ENCODE measurements around the gene RAP1A.
"Not testable (repeated sequence)": the region's sequence is repeated elsewhere in the genome, so short reads cannot be mapped to it uniquely, and the experiment has no call there.

RAP1A gene

DNA sequence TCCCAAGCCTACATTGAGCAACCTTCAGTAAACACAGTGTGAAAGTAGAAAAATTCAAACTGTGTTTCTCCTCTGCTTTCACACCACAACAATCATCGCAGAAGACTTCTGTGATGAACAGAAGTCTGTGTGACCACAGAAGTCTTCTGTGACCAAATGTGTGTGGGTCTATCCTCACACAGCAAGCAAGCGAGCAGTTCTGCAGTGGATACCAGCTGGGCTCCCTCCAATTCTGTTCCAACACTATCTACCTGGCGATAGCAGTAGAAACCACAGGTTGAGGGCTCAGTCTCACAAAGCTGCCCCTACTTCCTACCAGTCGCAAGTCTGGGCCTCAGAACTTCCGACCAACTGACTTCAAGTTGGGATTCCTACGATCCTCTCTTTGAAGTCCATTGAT is 21.0 kb upstream of the RAP1A start:
- no peak for DNase-seq (ENCODE audit: low read depth)

- DNase-seq (ENCODE audit: low read depth) = no peak
Observed at GRCh38 chr1:111599781-111600693, 19.6 kb upstream of the RAP1A start.

DNA sequence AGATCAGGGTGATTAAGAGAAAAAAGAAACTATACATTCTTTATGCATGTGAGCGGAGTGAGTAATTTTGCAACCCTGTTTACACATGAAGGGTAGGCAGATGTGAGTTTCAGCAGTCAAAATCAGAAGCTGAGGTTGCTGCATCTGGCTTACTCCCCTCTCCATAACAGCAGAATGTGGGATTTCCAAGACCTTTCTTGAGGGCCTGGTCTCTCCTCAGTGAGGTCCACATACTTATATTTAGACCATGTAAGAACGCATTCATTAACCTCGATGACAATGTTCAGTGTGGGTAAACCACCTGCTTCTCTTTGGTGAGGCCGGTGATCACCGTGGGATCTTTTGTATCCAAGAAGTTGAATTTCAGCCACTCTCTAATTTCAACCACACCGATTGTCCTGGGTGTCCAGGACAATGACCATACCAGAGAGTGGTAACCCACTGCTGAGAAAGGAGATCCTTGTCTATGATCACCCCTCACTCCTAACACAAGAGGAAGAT is 18.7 kb upstream of the RAP1A start:
- DNase-seq (ENCODE audit: low read depth) = no peak

GRCh38 chr1:111602302-111602701 is 17.3 kb upstream of the RAP1A start:
- DNase-seq (ENCODE audit: low read depth) = no peak

DNA sequence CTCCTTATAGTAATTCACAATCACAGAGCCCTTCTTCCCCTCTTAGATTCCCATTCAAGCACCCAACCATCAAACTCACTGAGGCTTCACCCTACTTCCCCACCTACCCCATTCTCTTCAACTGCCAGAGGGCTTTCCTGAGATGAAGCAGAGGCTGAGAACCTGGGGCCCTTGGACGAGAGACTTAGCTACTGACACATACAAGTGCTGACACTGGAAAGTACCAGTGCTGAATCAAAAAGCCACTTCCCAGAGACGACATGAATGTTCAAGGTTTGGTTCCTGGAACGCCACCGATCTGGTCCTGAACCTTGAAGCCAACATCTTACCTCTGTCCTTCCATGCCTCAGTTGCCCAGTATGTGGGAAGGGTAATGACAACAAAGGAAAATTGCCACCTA is 16.6 kb upstream of the RAP1A start:
- DNase-seq (ENCODE audit: low read depth) = no peak

GRCh38 chr1:111603979-111604378 is 15.6 kb upstream of the RAP1A start:
- peak; percentile 59 for DNase-seq (ENCODE audit: low read depth)

GRCh38 chr1:111604931-111605330 is 14.7 kb upstream of the RAP1A start:
- DNase-seq (ENCODE audit: low read depth) = no peak

DNA sequence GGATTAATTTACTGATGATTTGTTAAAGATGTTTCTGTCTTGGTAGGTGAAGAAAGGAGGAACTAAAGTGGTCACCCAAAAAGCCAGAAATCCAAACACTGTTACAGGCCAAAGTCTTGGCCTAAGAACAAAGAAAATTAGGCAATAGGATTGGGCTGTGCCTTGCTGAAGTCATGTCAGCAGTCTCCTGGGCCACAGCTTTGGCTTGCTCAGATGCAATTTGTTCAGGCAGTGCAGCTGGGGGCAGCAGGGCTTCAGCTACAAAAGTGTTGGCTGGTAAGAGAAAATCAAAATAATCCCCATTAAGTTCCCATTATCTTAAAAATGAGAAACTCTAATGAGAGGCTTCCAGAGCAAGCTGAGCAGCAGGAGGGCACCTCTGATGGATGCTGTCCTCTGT is 14.0 kb upstream of the RAP1A start:
- no peak for DNase-seq (ENCODE audit: low read depth)

DNA sequence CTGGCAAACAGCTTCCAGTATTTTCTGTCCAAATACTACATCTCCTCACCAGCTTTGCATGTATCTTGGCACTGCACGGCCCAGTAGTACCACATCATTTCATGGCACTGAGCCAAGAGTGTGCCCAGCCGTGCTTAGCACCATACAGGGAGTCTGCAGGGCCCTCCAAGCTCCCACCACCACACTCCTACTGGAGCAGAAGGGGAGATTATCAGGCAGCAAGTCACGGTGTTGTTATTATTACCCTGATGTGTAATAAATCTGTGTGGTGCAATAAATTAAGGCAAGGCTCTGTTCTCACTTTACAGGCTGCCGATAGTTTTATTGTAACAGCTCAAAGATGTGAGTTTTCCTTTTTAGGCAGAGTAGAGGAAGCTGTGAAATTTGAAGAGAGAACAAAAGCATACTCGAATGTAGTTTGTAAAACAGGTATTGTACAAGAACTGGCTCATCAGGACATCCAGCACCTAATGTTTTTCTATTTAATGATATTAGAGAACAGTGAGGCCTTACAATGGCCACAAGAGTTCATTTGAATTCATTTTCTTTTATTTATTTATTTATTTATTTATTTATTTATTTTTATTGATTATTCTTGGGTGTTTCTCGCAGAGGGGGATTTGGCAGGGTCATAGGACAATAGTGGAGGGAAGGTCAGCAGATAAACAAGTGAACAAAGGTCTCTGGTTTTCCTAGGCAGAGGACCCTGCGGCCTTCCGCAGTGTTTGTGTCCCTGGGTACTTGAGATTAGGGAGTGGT is 13.0 kb upstream of the RAP1A start:
- not testable (repeated sequence) for DNase-seq (ENCODE audit: low read depth)

- not testable (repeated sequence) for DNase-seq (ENCODE audit: low read depth)
Observed at GRCh38 chr1:111608528-111608927, 11.1 kb upstream of the RAP1A start.

GRCh38 chr1:111611986-111612385 is 7.6 kb upstream of the RAP1A start:
- no peak for DNase-seq (ENCODE audit: low read depth)

GRCh38 chr1:111615870-111616715 is 3.5 kb upstream of the RAP1A start:
- peak; percentile 28 for DNase-seq (ENCODE audit: low read depth)

- DNase-seq (ENCODE audit: low read depth) = no peak
Observed at GRCh38 chr1:111618081-111618480, 1.5 kb upstream of the RAP1A start.

DNA sequence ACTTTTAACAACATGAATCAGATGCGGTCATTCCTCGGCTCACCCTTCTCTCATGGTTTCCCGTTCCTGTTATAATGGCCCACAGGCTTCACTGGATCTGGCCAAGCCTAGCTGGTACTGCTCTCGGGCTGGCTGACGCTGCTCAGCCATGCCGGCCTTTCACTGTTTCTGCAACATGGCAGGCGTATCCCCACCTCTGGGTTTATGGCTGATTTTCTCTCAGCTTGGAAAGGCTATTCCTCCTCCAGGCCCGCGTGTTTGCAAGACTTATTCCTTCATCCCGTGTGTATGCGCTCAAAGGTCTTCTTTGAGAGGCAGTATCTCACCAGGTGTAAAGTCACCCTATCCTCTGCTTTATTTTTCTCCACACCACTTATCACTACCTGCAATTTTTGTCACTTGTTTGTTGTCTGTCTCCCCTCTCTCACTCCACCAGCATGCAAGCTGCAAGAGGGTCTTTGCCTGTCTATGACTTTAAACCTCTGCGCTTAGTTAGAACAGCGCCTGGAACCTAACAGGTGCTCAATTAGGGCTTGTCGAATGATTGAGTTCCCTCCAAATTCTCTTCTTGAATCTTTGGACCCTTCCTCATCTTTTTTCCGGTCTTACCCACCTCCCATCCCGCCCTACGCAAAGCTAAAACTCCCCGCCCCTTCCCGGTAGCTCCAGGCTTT is 491 bp upstream of the RAP1A start:
- DNase-seq (ENCODE audit: low read depth) = no peak

- DNase-seq (ENCODE audit: low read depth) = no peak
Observed at GRCh38 chr1:111620441-111620971, 917 bp downstream of the RAP1A start.

DNA sequence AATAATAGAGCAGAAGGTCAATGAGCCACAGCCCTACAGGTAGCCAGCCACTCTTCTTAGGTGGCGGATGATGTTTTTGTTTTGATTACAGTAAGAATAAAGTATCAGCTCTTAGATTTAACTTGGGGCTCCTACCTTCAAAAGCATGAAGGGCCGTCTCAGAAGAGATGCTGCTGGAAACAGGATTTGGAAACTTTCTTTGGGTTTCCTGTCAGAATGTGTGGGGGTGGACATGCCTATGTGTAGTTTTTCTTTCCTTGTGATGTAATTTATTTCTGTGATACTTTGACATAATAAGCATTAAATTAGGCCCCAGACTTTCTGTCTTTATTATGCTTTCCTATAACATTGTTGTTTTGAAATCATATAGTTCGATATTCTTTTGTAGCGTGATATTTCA is 1.5 kb downstream of the RAP1A start:
- no peak for DNase-seq (ENCODE audit: low read depth)

DNA sequence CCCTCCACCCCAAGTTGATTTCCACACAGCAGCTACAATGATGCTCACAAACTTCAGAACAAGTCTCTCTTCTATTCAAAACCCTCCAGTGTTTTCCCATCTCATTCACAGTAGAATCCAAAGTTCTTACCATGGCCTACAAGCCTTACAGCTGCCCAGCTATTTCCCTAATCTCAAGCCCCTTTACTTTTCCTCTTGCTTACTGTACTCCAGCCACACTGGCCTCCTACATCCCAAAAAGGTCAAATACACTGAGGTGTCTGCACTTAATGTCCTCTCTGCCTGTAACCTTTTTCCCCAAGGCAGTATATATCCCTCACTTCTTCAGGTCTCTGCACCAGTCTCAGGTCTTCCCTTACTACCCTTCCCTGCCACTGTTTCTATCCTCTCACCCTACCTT is 2.6 kb downstream of the RAP1A start:
- no peak for DNase-seq (ENCODE audit: low read depth)

- DNase-seq (ENCODE audit: low read depth) = no peak
Observed at GRCh38 chr1:111624382-111624781, 4.8 kb downstream of the RAP1A start.

DNA sequence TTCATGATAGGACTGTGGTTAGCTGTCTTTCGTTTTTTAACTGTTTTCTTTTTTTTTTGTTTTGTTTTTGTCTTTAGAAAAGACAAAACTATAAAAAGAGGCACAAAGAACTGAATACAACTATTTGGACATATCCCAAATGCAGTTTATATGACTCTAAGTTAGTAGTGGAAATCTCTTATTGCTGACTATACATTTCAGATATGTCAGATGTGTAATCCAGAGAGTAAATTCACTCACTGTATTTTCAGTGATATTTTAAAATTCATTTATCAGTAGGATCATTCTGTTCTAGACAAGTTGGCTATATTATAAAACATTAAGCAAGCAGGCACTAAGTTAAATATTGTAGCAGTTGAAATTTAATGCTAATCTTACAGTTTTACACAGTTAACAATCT is 5.7 kb downstream of the RAP1A start:
- DNase-seq (ENCODE audit: low read depth) = no peak

GRCh38 chr1:111628153-111628552 is 8.6 kb downstream of the RAP1A start:
- DNase-seq (ENCODE audit: low read depth) = no peak
